Panc1 (cell line): ENCODE measurements around the gene IMPDH2. TPM values are rescaled to one million over a fixed set of nuclear protein-coding genes. Genes with fewer than 3 reads are reported as not detected.

Experiments
- ATAC-seq: fragments of 200-7000 bp; cut with Tn5 transposase; 2 replicates; pipeline ENCODE4 v1.9.1; 2020; ENCODE audit warnings: mild to moderate bottlenecking, moderate library complexity
- BruUV-seq: library from RNA; stranded (reverse); fragments of 400-500 nt; replicated peaks from 2 replicates; lab custom pipeline; 2021; lab: Mats Ljungman, UMichigan
- CTCF ChIA-PET: fragments of 300-600 bp; sonication (Branson Sonifier 250); formaldehyde crosslinking; loops from one replicate; lab custom pipeline; 2022; ENCODE audit warnings: antibody characterized with exemption; lab: Charles Lee
- POLR2A ChIA-PET: fragments of 300-600 bp; sonication (Branson Sonifier 250); formaldehyde crosslinking; loops from one replicate; lab custom pipeline; 2022; ENCODE audit warnings: antibody characterized with exemption; lab: Charles Lee
- DNase-seq: peaks from one replicate; pipeline ENCODE4 v3.0.0-alpha.2; 2010; ENCODE audit warnings: low read depth, low spot score
- H3K27ac ChIP-seq: 2 replicates; pipeline ENCODE4 v1.5.1; 2011; ENCODE audit warnings: mild to moderate bottlenecking, low read length, inconsistent platforms
- H3K27me3 ChIP-seq: fragments of 200-500 bp; sonication (Bioruptor generic); 2 replicates; pipeline ENCODE4 v1.6.0; 2014; ENCODE audit warnings: low read length, inconsistent platforms; ENCODE audit not compliant: control insufficient read depth, insufficient read depth
- H3K36me3 ChIP-seq: fragments of 200-500 bp; sonication (Bioruptor generic); 2 replicates; pipeline ENCODE4 v1.5.1; 2014; ENCODE audit warnings: inconsistent platforms, mild to moderate bottlenecking, low read length, moderate library complexity; ENCODE audit not compliant: control insufficient read depth, insufficient read depth
- H3K4me1 ChIP-seq: 2 replicates; pipeline ENCODE4 v1.5.1; 2011; ENCODE audit warnings: inconsistent platforms, mild to moderate bottlenecking, low read length, moderate library complexity; ENCODE audit not compliant: control insufficient read depth, insufficient read depth
- H3K4me3 ChIP-seq, 2 experiments: 2 replicates each; pipeline ENCODE4 v1.5.1; 2011 to 2012; ENCODE audit warnings: low read depth in 2 of 2, low read length in 2 of 2, mild to moderate bottlenecking in 2 of 2, inconsistent platforms in 1 of 2, moderate library complexity in 1 of 2
- H3K9me3 ChIP-seq: fragments of 200-500 bp; sonication (Bioruptor generic); 2 replicates; pipeline ENCODE4 v1.5.1; 2014; ENCODE audit warnings: low read depth, mild to moderate bottlenecking, inconsistent platforms, low read length, moderate library complexity; ENCODE audit not compliant: control insufficient read depth, insufficient read depth
- POLR2AphosphoS5 ChIP-seq: IDR thresholded peaks from 2 replicates; pipeline ENCODE4 v1.6.1; 2012; ENCODE audit warnings: mild to moderate bottlenecking, low read depth, low read length, moderate library complexity
- SIN3A ChIP-seq: IDR thresholded peaks from 2 replicates; pipeline ENCODE4 v1.6.1; 2012; ENCODE audit warnings: low read depth, mild to moderate bottlenecking, low read length, moderate library complexity, borderline replicate concordance; ENCODE audit not compliant: insufficient read depth
- TCF7L2 ChIP-seq: IDR thresholded peaks from 2 replicates; pipeline ENCODE4 v1.6.1; 2011; ENCODE audit warnings: mild to moderate bottlenecking, low read depth, low read length, inconsistent platforms
- in situ Hi-C: cut with HindIII; loops from 2 replicates; pipeline ENCODE4 v1.10.0; 2016; ENCODE audit warnings: low sequenced_read_pairs, low pct_unique_long_range_greater_than_20kb
- intact Hi-C: fragments of 100-400 bp; cut with micrococcal nuclease; formaldehyde crosslinking; loops from one replicate; pipeline ENCODE4 v1.10.0; 2022; ENCODE audit not compliant: unreplicated experiment
- total RNA-seq: library from RNA; stranded (reverse); gene quantifications from one replicate; pipeline ENCODE4 v1.2.1, GENCODE V29; 2021; ENCODE audit not compliant: unreplicated experiment
- TF ChIP-seq, protein P1 (sequence below), 2 experiments: IDR thresholded peaks; 2 replicates each; pipeline ENCODE4 v1.6.1; 2011 to 2012; ENCODE audit warnings: low read depth in 2 of 2, control low read depth in 1 of 2, low read length in 1 of 2, mild to moderate bottlenecking in 1 of 2, moderate library complexity in 1 of 2; ENCODE audit not compliant: insufficient read depth in 1 of 2
- TF ChIP-seq, protein P2 (sequence below): fragments of 450-650 bp; IDR thresholded peaks from 2 replicates; pipeline ENCODE4 v1.5.1; 2017; ENCODE audit warnings: mild to moderate bottlenecking

Gene IMPDH2
- total RNA-seq, 1 experiment from 2014 or later, result 149 TPM

DNA sequence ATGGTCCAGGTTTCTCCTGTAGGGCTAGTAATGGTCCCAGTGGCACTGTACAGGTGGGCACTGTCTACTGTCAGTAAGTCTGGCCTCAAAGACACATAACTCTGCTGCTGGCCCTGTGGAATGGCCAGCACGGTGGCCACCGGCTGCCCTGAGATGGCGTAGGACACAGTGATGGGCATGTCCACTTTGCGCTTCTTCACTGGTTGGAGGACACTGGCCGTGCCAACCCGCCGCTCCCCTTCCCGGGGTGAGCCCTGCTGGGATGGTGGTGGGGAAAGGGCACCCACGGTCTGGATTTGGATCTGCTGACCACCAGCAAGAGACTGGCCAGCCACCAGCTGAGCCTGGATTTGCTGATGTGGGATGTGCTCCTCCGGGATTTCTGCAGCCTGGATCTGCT, 28.1 kb upstream of the IMPDH2 start:
- ATAC-seq, result no peak
- ChIA-PET POLR2A (no interaction called here), CTCF (no interaction called here)
- in situ Hi-C loops, result no loop called here
- no TSS peak for BruUV-seq
- Histone ChIP-seq H3K36me3 (peaks cover 3% of the 10 kb centered on the region), H3K9me3 (no peaks in the 10 kb centered on the region), H3K27me3 (no peaks in the 10 kb centered on the region), H3K27ac (no peak overlapping the region), H3K4me3 (no peak overlapping the region), H3K4me1 (no peaks in the 10 kb centered on the region)
- intact Hi-C loops, result no loop called here
- DNase-seq, result no peak
- TF ChIP-seq, protein P1, sequence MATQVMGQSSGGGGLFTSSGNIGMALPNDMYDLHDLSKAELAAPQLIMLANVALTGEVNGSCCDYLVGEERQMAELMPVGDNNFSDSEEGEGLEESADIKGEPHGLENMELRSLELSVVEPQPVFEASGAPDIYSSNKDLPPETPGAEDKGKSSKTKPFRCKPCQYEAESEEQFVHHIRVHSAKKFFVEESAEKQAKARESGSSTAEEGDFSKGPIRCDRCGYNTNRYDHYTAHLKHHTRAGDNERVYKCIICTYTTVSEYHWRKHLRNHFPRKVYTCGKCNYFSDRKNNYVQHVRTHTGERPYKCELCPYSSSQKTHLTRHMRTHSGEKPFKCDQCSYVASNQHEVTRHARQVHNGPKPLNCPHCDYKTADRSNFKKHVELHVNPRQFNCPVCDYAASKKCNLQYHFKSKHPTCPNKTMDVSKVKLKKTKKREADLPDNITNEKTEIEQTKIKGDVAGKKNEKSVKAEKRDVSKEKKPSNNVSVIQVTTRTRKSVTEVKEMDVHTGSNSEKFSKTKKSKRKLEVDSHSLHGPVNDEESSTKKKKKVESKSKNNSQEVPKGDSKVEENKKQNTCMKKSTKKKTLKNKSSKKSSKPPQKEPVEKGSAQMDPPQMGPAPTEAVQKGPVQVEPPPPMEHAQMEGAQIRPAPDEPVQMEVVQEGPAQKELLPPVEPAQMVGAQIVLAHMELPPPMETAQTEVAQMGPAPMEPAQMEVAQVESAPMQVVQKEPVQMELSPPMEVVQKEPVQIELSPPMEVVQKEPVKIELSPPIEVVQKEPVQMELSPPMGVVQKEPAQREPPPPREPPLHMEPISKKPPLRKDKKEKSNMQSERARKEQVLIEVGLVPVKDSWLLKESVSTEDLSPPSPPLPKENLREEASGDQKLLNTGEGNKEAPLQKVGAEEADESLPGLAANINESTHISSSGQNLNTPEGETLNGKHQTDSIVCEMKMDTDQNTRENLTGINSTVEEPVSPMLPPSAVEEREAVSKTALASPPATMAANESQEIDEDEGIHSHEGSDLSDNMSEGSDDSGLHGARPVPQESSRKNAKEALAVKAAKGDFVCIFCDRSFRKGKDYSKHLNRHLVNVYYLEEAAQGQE (IDR thresholded peaks at IDR 0.05; ENCODE audit: insufficient read depth in 1 of 2, low read depth in 2 of 2, low read length in 1 of 2), result no peak
- TF ChIP-seq TCF7L2 (no peak), POLR2AphosphoS5 (no peak), SIN3A (no peak)
- TF ChIP-seq, protein P2, sequence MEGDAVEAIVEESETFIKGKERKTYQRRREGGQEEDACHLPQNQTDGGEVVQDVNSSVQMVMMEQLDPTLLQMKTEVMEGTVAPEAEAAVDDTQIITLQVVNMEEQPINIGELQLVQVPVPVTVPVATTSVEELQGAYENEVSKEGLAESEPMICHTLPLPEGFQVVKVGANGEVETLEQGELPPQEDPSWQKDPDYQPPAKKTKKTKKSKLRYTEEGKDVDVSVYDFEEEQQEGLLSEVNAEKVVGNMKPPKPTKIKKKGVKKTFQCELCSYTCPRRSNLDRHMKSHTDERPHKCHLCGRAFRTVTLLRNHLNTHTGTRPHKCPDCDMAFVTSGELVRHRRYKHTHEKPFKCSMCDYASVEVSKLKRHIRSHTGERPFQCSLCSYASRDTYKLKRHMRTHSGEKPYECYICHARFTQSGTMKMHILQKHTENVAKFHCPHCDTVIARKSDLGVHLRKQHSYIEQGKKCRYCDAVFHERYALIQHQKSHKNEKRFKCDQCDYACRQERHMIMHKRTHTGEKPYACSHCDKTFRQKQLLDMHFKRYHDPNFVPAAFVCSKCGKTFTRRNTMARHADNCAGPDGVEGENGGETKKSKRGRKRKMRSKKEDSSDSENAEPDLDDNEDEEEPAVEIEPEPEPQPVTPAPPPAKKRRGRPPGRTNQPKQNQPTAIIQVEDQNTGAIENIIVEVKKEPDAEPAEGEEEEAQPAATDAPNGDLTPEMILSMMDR, result no peak

DNA sequence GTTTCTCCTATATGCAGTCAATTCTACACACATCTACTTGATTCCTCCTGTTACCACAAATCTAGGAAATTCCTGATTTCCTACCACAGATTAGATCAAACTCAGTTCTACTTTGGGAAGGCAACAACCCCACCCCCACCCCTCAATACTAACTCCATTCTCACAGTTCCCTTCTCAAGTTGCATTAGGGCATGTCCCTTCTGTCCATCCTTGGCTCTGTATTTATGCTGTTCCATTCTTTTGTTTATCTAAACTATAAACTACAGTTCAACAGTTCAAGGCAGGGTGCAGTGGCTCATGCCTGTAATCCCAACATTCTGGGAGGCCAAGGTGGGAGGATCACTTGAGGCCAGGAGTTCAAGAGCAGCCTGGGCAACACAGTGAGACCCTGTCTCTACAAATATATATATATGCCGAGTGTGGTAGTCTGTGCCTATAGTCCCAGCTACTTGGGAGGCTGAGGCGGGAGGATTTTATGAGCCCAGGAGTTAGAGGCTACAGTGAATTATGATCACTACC, 25.2 kb upstream of the IMPDH2 start:
- H3K4me3 ChIP-seq, result no peak overlapping the region
- intact Hi-C loops (no loop called here), in situ Hi-C loops (no loop called here)
- no peak for ATAC-seq
- CTCF ChIA-PET, result no interaction called here
- BruUV-seq, result no TSS peak
- no peaks in the 10 kb centered on the region for H3K27me3 ChIP-seq
- no peak for DNase-seq
- H3K36me3 ChIP-seq, result peaks cover 3% of the 10 kb centered on the region; the same call in 1 of the 2 replicates
- TF ChIP-seq SIN3A (no peak), TCF7L2 (no peak), POLR2AphosphoS5 (no peak)
- TF ChIP-seq, protein P1 (IDR thresholded peaks at IDR 0.05; ENCODE audit: insufficient read depth in 1 of 2, low read depth in 2 of 2, low read length in 1 of 2), result no peak
- TF ChIP-seq, protein P2, result no peak
- POLR2A ChIA-PET, result no interaction called here
- no peaks in the 10 kb centered on the region for H3K4me1 ChIP-seq
- H3K27ac ChIP-seq, result no peak overlapping the region
- H3K9me3 ChIP-seq, result no peaks in the 10 kb centered on the region
